Spinal cord (tissue), 10 donors: ENCODE measurements around the gene DAB1. TPM values are rescaled to one million over a fixed set of nuclear protein-coding genes. Genes with fewer than 3 reads are reported as not detected.

ENCODE experiments used
- DNase-seq, 6 donors: peaks; one replicate each; pipeline versions ENCODE4 v3.0.0 to v3.0.0-alpha.2; 2013 to 2015; ENCODE audit warnings: low spot score in 6 of 6, low read depth in 4 of 6
- H3K27ac ChIP-seq: one replicate; pipeline ENCODE4 v1.5.1; 2013; ENCODE audit warnings: low read depth, low read length, control low read depth
- H3K27me3 ChIP-seq: one replicate; pipeline ENCODE4 v1.6.1; 2013; ENCODE audit warnings: low read length; ENCODE audit not compliant: control insufficient read depth, insufficient read depth
- H3K36me3 ChIP-seq: one replicate; pipeline ENCODE4 v1.6.1; 2013; ENCODE audit warnings: low read length; ENCODE audit not compliant: control insufficient read depth, insufficient read depth
- H3K4me1 ChIP-seq: one replicate; pipeline ENCODE4 v1.6.1; 2013; ENCODE audit warnings: low read length; ENCODE audit not compliant: control insufficient read depth, insufficient read depth
- H3K4me3 ChIP-seq: one replicate; pipeline ENCODE4 v1.5.1; 2013; ENCODE audit warnings: low read depth, low read length, control low read depth
- H3K9me3 ChIP-seq: one replicate; pipeline ENCODE4 v1.6.1; 2013; ENCODE audit warnings: low read length; ENCODE audit not compliant: control insufficient read depth, insufficient read depth
- WGBS: methylation state at CpG from one replicate; pipeline ENCODE4 v1.1.5; 2013; ENCODE audit warnings: missing lambda C conversion rate; ENCODE audit not compliant: insufficient coverage; 5-methylcytosine and 5-hydroxymethylcytosine counted together
- polyA plus RNA-seq, 2 donors: library from polyadenylated mRNA; unstranded; fragments of 120-200 nt; gene quantifications; one replicate each; pipeline ENCODE4 v1.2.1, GENCODE V29; 2013; ENCODE audit not compliant: insufficient read length in 2 of 2
- total RNA-seq, 2 donors: library from RNA; depleted of rRNA in 1 of 2; stranded (reverse); fragments of 120-200 nt in 1 of 2; fragments of >200 nt in 1 of 2; gene quantifications; one replicate each; pipeline versions ENCODE4 v1.2.3 to v1.2.4, GENCODE V29; 2013 to 2014
- donor health status: healthy.

Gene DAB1
- total and polyA plus RNA-seq, 4 donors: 8.3 to 27.9 (median 16.9) TPM

DNA sequence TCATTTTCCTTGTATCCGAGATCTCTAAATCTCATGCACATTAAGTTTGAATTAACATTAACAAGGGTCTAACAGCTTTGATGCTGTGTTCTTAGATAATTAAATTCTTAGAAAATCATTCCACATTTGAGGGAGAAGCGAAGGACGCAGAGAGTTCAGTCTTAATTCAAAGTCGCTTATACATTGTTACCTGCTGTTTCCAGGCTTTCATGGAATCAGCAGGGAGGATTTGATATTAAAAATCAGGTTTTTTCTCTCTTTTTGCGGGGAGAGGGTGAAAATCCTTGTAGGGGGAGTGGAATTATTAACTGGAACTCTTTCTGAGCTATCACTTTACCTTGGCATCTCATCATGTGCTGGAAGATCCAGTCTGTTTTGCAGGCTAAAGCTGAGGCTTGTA lies 27.7 kb upstream of the DAB1 start:
- Histone ChIP-seq H3K4me3 (no peak overlapping the region), H3K4me1 (no peaks in the 10 kb centered on the region), H3K36me3 (no peaks in the 10 kb centered on the region), H3K27me3 (no peaks in the 10 kb centered on the region), H3K27ac (no peak overlapping the region), H3K9me3 (no peaks in the 10 kb centered on the region)
- WGBS: no CpG with 5 or more reads among the region's 5 CpGs
- peak in 1 of 6 donors; percentile 59 for DNase-seq

- Histone ChIP-seq H3K27me3 (no peaks in the 10 kb centered on the region), H3K4me3 (no peak overlapping the region), H3K36me3 (no peaks in the 10 kb centered on the region), H3K27ac (no peak overlapping the region), H3K9me3 (no peaks in the 10 kb centered on the region), H3K4me1 (no peaks in the 10 kb centered on the region)
- WGBS: 47% methylated on average over 3 of the region's 3 CpGs
- no peak for DNase-seq
Measured at GRCh38 chr1:57450981-57451380, 27.1 kb upstream of the DAB1 start.

- Histone ChIP-seq H3K4me1 (no peaks in the 10 kb centered on the region), H3K27ac (no peak overlapping the region), H3K4me3 (no peak overlapping the region), H3K36me3 (no peaks in the 10 kb centered on the region), H3K9me3 (no peaks in the 10 kb centered on the region), H3K27me3 (no peaks in the 10 kb centered on the region)
- no peak for DNase-seq
- 86% methylated on average over 2 of the region's 3 CpGs for WGBS
Measured at GRCh38 chr1:57447551-57447950, 23.7 kb upstream of the DAB1 start.

DNA sequence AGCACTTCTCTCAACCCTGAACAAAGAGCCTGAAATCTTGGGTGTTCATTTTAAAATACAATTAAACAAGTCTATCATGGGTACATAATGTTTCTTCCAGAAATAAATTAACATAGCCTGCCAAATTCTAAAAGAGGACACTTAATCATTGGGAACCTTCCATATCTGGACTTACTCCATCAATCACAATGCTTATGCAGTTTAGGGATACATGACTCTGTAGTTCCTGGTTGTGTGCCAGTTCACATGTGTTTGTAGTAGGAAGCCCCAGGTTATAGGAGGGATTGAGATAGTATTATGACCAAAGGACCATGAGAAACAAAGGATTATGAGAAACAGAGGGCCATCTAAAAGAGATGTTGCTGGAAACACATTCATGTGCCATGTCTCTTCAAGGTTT lies 19.1 kb upstream of the DAB1 start:
- no peaks in the 10 kb centered on the region for H3K27me3 ChIP-seq
- no peak for DNase-seq
- H3K9me3 ChIP-seq: no peaks in the 10 kb centered on the region
- H3K4me1 ChIP-seq: no peaks in the 10 kb centered on the region
- H3K27ac ChIP-seq: no peak overlapping the region
- no peak overlapping the region for H3K4me3 ChIP-seq
- no peaks in the 10 kb centered on the region for H3K36me3 ChIP-seq

DNA sequence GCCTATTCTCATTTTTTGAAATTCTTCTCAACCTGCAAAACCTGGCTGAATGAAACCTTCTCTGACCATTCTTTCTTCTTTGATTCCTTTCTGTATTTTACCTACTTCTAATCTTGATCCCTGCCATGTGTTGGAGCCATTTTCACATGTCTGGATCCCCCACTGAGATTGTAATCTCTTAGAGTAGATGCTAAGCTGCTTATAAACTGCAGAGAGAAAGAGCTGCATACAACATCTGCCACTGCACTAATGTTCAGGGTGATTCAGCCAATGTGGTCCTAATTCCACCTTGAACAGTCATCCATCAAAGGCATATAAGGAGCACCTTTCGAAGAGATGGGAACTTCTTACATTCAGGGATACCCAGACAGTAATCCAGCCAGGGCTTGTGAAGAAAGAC lies 16.2 kb upstream of the DAB1 start:
- no peaks in the 10 kb centered on the region for H3K4me1 ChIP-seq
- no peaks in the 10 kb centered on the region for H3K27me3 ChIP-seq
- WGBS: no CpG with 5 or more reads among the region's 1 CpG
- no peak overlapping the region for H3K27ac ChIP-seq
- no peaks in the 10 kb centered on the region for H3K9me3 ChIP-seq
- H3K36me3 ChIP-seq: no peaks in the 10 kb centered on the region
- DNase-seq: peak in 1 of 6 donors; percentile 20
- H3K4me3 ChIP-seq: no peak overlapping the region

- H3K36me3 ChIP-seq: no peaks in the 10 kb centered on the region
- H3K27me3 ChIP-seq: no peaks in the 10 kb centered on the region
- no peak overlapping the region for H3K4me3 ChIP-seq
- no peaks in the 10 kb centered on the region for H3K9me3 ChIP-seq
- no peak overlapping the region for H3K27ac ChIP-seq
- DNase-seq: peak in 1 of 6 donors; percentile 26
- no peaks in the 10 kb centered on the region for H3K4me1 ChIP-seq
- WGBS: no CpG with 5 or more reads among the region's 5 CpGs
Measured at GRCh38 chr1:57431400-57431799, 7.5 kb upstream of the DAB1 start.

DNA sequence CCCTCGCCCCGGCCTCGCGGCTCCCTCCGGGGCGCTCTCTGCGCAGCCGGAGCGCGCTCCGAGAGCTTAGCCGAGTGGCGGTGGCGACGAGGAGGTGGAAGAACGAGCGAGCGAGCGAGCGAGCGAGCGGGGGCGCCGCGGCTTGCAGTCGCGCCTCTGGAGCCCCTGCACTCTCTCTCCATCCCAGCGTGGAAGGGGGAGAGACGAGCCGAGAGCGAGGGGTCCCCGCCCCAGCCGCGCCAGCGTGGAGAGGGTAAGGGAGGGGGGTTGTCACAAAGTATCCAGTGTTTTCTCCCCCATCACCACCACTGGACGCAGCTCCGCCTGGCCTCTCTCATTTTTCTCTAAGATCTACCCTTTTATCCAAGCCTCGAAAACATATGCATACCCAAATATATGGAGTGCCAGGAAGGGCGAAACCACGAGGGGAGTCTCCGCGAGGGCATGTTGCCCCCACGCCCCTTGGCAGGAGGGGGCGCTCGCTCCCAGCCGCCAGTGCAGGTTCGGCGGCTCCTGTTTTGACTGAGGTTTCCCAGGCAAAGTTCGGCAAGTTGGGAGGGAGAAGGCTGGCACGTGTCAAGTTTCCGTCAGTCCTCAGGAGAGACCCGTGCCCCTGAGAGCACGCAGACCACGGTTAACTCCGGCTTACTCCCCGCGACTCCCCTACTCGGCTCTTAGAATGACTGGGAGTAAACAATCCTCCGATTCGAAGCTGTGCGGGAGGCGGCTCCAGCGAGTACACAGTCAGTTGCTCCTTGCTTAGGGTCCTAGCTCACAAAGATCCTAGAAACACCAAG lies 569 bp upstream of the DAB1 start:
- Histone ChIP-seq H3K36me3 (no peaks in the 10 kb centered on the region), H3K27ac (peak overlapping the region; percentile 47), H3K27me3 (peaks cover 28% of the 10 kb centered on the region), H3K4me1 (peaks cover 23% of the 10 kb centered on the region), H3K9me3 (no peaks in the 10 kb centered on the region), H3K4me3 (peak overlapping the region; percentile 55)
- under 1% methylated on average over 53 of the region's 63 CpGs for WGBS
- DNase-seq: peak; percentile 17 to 83 (median 40)

GRCh38 chr1:57423135-57423655 lies 665 bp downstream of the DAB1 start:
- Histone ChIP-seq H3K36me3 (no peaks in the 10 kb centered on the region), H3K27me3 (peaks cover 28% of the 10 kb centered on the region), H3K4me3 (peak overlapping the region; percentile 60), H3K27ac (peak overlapping the region; percentile 45), H3K4me1 (peaks cover 23% of the 10 kb centered on the region), H3K9me3 (no peaks in the 10 kb centered on the region)
- 0% methylated on average over 36 of the region's 36 CpGs for WGBS
- DNase-seq: peak in 5 of 6 donors; percentile 7 to 82 (median 30)

GRCh38 chr1:57422271-57423134 lies 1.4 kb downstream of the DAB1 start:
- WGBS: 0% methylated on average over 55 of the region's 66 CpGs

More at GRCh38 chr1:57422271-57423134, 1.4 kb downstream of the DAB1 start:
- Histone ChIP-seq H3K4me1 (peaks cover 23% of the 10 kb centered on the region), H3K27me3 (peaks cover 28% of the 10 kb centered on the region), H3K27ac (peak overlapping the region; percentile 45), H3K9me3 (no peaks in the 10 kb centered on the region), H3K4me3 (peak overlapping the region; percentile 60), H3K36me3 (no peaks in the 10 kb centered on the region)
- DNase-seq: peak; percentile 39 to 89 (median 53)
